Measurements from ENCODE around the gene LDLRAD4.

Gene LDLRAD4

GRCh38 chr18:13289481-13290205 is 71.1 kb downstream of the LDLRAD4 start:
- no peak for DNase-seq

- peak; percentile 38 for DNase-seq
Measured at GRCh38 chr18:13290856-13291271, 72.3 kb downstream of the LDLRAD4 start.

DNA sequence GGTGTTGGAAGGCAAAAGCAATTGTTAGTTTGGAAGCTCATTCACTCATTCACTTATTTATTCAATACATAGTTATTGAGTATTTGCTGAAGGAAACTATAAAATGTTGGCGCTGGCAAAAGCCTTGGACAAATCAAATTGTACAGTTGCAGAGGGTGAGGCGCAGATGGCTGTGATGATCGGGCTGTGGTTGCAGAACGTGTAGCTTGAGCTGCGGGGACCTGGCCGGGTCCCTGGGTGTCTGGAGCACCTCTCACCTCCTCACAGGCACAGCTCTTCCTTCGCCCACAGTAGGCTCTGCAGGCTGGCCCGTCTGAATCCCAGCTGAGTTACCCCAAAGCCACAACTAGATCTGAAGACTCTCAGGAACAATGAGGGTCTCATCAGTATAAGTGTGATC is 72.7 kb downstream of the LDLRAD4 start:
- no peak for DNase-seq

GRCh38 chr18:13291745-13292447 is 73.3 kb downstream of the LDLRAD4 start:
- no peak for DNase-seq

DNA sequence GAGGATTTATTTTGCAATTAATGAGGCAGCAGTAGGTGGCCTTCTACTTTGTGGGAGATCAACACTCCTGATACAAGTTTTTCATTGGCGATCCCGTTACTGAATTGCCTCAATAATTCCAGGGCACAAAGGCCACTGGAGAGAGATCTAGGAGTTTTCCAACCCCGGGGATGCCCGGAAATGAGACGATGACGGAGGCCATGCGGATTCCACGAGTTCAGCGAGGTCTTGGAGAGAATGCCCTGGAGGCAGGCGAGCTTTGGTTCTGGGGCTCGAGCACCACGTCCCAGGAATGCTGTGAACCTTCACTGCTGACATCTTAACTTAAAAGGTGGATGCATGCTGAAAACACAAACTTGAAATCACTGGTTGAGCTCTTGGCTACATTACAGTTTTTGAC is 74.2 kb downstream of the LDLRAD4 start:
- no peak for DNase-seq

GRCh38 chr18:13294309-13294708 is 75.7 kb downstream of the LDLRAD4 start:
- DNase-seq = no peak

- DNase-seq = no peak
Measured at GRCh38 chr18:13295894-13296293, 77.3 kb downstream of the LDLRAD4 start.

GRCh38 chr18:13296867-13297574 is 78.5 kb downstream of the LDLRAD4 start:
- no peak for DNase-seq

DNA sequence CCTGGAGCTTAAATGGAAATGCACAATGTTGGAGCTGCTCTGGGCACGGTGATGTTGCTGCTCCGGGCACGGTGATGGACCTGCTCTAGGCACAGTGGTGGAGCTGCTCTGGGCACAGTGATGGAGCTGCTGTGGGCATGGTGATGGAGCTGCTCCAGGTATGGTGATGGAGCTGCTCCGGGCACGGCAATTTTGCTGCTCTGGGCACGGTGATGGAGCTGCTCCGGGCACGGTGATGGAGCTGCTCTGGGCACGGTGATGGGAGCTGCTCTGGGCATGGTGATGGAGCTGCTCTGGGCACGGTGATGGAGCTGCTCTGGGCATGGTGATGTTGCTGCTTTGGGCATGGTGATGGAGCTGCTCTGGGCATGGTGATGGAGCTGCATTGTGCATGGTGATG is 79.7 kb downstream of the LDLRAD4 start:
- DNase-seq = no peak

GRCh38 chr18:13300029-13300428 is 81.5 kb downstream of the LDLRAD4 start:
- no peak for DNase-seq

DNA sequence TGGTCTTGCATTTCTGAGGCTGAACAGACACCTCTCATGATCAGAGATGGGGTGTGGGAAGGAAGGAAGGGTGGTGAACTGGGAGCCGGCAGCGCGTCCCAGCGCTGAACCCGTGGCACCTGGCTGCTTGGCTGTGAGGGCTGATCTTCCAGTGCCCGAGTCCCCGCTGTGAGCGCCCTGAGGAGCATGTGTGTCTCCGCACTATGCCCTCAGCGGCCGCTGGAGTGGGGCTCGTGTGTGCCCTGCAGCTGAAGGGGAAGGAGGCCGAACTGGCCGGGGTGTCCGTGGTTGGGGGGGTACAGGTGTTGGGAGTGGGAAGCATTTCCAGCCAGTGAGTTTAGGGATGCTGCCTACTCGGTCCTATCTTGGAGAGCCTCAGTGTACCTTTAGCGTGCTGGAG is 82.2 kb downstream of the LDLRAD4 start:
- DNase-seq = no peak

DNA sequence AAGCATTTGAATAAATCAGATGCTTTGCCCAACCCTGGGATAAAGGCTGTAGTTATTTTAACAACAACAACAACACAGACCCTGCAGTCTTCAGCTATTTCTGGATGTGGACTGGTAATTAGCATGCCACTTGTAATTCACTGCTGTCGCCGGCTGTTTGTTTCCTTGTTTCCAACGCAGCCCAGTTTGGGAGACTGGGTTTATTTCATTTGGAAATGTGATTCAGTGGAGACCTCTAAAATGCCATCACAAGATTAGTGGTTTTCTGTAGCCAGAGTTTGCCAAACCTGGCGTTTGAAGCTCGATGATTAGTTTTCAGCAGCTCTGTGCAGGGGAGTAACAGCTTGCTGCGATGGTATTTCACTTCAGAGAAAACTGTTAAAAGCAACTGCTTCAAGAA is 83.5 kb downstream of the LDLRAD4 start:
- DNase-seq = no peak

DNA sequence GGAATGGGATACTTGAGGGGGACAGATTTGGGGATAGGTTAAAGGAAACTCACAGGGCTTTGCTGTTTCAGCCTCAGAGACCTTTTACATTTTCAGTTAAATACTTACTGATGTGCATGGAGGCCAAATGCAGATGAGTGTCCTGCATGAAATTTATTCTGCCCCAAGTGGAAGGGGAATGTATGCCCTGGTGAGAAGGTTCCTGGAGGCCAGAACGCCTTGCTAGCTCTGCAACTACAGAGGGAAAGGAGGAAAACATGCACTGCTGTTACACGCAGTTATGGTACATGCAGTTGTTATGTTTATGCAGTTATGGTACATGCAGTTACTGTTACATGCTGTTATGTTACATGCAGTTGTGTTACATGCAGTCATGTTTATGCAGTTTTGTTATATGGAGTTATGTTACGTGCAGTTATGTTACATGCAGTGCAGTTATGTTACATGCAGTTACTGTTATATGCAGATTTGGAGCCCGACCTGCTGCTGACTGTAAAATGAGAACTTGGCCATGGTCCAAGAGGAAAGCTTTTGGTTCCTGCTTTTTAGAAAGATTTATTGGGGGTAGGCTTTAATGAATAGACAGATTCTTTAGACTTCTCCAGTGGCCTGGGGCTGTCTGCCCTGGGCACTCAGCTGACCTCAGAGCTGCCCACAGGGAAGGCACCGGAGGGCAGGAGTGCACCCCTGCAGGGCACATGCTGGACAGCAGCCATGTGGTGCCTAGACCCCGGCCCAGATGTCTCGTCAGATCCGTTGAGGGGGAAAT is 84.1 kb downstream of the LDLRAD4 start:
- DNase-seq = no peak

DNA sequence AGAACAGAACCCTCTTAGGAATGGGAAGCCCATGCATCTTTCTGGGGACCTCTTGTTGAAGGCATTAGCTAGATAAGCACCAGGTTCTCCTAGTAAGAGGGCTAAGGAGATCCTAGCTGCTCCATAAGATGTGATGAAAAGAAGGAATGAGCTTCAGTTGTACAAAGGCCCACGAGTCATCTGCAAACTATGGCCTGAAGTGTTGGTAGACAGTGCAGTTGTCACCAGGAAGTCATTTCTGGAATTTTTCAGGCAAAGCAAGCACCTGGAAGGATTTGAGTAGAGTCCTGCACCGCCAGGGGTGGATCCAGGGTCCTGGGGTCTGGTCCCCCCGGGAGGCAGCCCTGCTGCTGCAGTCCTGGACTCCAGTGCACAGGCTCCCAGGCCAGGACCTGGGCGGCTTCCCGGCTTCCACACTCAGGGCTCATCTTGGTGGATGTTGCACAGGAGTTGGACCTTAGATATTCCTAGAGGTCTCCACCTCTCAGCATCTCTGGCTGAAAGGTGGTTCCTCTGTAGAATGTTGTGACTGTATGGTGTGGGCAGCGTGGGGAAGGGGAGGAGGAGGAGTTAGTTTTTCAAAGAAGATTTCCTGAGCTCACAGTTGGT is 85.3 kb downstream of the LDLRAD4 start:
- no peak for DNase-seq

DNA sequence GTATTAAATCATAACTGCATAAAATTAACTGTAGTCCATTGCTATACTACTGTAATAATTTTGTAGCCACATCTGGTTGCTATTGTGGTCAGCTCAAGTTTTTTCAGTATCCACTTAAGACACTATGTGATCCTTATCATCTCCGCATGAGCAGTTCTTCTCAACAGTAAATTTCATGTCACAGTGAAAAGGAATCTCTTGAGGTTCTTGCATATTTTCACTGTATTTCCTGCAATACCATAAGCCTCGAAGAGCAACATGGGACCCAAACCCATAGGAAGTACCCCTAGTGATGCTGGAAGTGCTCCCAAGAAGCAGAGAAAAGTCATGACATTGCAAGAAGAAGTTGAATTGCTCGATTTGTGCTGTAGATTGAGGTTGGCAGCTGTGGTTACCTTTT is 86.7 kb downstream of the LDLRAD4 start:
- DNase-seq = no peak

DNA sequence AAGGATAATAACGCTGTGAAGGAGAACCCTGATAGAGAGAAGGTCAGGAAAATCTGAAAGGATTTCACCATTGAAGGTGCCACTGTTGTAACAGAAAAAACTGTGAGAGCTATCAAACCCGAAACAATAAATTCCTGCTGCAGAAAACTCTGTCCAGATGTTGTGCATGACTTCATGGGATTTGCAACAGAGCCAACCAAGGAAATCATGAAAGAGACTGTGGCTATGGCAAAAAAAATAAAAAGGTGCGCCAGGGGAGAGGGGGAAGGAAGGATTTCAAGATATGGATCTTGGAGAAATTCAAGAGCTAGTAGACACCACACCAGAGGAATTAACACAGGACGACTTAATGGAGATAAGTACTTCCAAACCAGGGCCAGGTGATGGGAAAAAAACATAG is 88.0 kb downstream of the LDLRAD4 start:
- no peak for DNase-seq

GRCh38 chr18:13308369-13308768 is 89.8 kb downstream of the LDLRAD4 start:
- no peak for DNase-seq

DNA sequence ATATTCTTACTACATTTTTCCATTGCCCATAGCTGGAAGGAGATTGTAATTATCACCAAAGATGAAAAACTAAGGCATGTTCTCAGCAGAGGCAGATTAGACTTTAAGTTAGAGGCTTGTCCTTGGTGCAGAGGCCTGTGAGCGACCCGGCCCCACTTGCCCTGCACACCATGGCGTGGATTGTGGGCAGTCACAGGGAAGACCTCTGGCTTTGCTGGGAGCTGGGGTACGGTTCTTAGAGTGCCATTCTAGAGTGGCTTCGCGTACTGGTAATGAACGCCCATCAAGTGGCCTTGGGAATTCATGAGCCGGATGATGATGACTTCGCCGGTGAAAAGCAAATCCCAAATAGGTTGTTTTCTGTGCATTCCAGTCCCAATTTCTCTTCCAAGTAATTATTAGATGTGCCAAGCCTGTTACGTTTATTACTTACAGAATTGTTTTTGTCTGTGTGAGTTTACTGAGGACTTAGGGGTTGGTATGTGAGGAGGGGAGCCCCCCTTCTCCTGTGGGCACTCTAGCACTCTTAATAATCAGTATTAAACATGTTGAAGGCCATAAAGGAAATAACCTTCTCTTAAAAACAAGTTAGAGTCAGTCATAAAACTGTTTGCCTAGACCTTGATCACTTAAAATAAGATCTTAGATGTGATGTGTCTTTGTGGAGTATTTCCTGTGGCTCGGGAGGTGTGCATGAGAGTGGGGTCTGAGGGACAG is 90.6 kb downstream of the LDLRAD4 start:
- DNase-seq = no peak

GRCh38 chr18:13309748-13310670 is 91.4 kb downstream of the LDLRAD4 start:
- no peak for DNase-seq

DNA sequence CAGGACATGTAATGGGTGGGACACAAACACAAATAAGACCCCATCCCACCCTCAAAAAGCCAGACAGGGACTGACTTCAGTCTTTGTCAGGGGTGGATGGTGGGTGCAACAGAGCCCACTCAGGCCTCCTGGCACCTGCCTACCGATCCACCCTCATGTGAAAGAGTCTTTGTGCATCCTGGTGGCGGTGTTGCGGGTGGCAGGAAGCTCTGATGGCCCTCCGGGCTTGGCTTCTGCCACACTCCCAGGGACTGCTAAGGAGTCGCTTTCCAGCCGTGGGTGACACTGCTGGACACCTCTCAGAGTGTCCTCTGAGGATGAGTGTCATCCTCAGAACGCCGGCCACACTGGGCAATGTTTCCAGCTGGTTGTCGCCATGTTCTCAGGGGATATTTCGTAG is 92.6 kb downstream of the LDLRAD4 start:
- DNase-seq = no peak

- no peak for DNase-seq
Measured at GRCh38 chr18:13312515-13312914, 94.0 kb downstream of the LDLRAD4 start.

All from activated CD4-positive, alpha-beta T cell treated with anti-CD3 and anti-CD28 coated beads, Interleukin-2, amount 50 U/mL, for 1 hour (primary cell).